Measurements from ENCODE around the gene MME. TPM values are rescaled to one million over a fixed set of nuclear protein-coding genes. Genes with fewer than 3 reads are reported as not detected.

MME gene
- total RNA-seq, 2 experiments from 2014 or later = 0.06 to 0.17 TPM

- no peaks in the 10 kb centered on the region for H3K9me3 Mint-ChIP-seq
- DNase-seq (no peak), ATAC-seq (ENCODE audit: low read depth) (no peak)
- no peaks in the 10 kb centered on the region for H3K36me3 Mint-ChIP-seq
- H3K4me3 Mint-ChIP-seq = no peak overlapping the region
- H3K27me3 Mint-ChIP-seq = peaks cover 5% of the 10 kb centered on the region
- H3K27ac Mint-ChIP-seq = no peak overlapping the region
- peaks cover under 1% of the 10 kb centered on the region for H3K4me1 Mint-ChIP-seq
- POLR2A ChIA-PET = no interaction called here
These were observed 98.8 kb downstream of the MME start for GRCh38 chr3:155178810-155179436.

DNA sequence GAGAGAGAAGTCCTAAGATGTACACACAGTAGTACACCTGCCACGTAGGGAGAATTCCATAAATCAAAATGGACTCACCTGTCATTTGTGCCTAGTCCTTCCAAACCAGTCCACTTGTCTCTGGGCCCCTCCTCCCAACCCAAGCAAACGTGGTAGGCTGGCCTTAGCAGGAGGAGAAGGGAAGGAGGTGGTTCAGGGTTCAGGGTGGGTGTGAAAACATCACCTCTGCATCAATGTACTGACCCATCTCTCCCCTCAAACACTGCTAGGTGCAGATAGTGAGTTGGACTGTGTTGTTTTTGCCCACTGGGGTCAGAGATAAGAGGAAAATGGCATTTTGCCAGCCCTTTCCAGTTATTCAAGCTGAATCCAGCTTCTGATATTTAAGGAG is 99.3 kb downstream of the MME start:
- peaks cover 5% of the 10 kb centered on the region for H3K27me3 Mint-ChIP-seq
- no peaks in the 10 kb centered on the region for H3K36me3 Mint-ChIP-seq
- POLR2A ChIA-PET = no interaction called here
- H3K9me3 Mint-ChIP-seq = no peaks in the 10 kb centered on the region
- no peak overlapping the region for H3K4me3 Mint-ChIP-seq
- ATAC-seq (ENCODE audit: low read depth) = no peak
- peaks cover 5% of the 10 kb centered on the region for H3K4me1 Mint-ChIP-seq
- no peak overlapping the region for H3K27ac Mint-ChIP-seq
- DNase-seq = no peak

DNA sequence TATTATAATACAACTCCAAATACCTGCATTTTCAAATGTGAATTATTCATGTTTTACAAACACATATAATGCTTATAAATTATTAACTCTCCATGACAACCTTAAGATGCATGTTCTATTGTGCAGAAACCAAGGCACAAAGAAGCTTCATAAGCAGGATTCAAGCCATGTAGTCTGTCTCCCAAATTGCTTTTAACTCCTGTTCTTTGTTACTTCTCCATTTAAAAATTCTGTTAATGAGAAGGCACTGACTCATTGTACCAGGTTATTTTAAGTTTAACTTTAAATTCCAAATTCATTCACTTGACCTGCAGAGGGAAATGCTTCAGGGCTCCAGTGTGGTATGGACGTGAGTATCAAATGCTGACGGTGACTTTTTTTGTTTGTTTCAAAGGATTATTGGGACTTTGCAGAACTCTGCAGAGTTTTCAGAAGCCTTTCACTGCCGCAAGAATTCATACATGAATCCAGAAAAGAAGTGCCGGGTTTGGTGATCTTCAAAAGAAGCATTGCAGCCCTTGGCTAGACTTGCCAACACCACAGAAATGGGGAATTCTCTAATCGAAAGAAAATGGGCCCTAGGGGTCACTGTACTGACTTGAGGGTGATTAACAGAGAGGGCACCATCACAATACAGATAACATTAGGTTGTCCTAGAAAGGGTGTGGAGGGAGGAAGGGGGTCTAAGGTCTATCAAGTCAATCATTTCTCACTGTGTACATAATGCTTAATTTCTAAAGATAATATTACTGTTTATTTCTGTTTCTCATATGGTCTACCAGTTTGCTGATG is 100.0 kb downstream of the MME start:
- no peak for DNase-seq
- peaks cover 5% of the 10 kb centered on the region for H3K27me3 Mint-ChIP-seq
- H3K9me3 Mint-ChIP-seq = no peaks in the 10 kb centered on the region
- peaks cover 6% of the 10 kb centered on the region for H3K4me1 Mint-ChIP-seq
- no peak overlapping the region for H3K27ac Mint-ChIP-seq
- ATAC-seq (ENCODE audit: low read depth) = no peak
- H3K4me3 Mint-ChIP-seq = no peak overlapping the region
- no peaks in the 10 kb centered on the region for H3K36me3 Mint-ChIP-seq
- POLR2A ChIA-PET = no interaction called here

DNA sequence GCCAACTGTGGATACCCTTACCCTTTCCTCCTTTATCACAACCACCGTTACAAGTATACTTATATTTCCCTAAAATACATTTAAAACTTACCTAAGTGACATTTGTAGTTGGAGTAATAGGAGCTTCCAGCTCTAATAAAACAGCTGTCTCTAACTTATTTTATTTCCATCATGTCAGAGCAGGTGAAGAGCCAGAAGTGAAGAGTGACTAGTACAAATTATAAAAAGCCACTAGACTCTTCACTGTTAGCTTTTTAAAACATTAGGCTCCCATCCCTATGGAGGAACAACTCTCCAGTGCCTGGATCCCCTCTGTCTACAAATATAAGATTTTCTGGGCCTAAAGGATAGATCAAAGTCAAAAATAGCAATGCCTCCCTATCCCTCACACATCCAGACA is 102.3 kb downstream of the MME start:
- Mint-ChIP-seq H3K4me1 (peaks cover 6% of the 10 kb centered on the region), H3K4me3 (no peak overlapping the region), H3K27me3 (peaks cover 5% of the 10 kb centered on the region), H3K27ac (no peak overlapping the region), H3K36me3 (no peaks in the 10 kb centered on the region), H3K9me3 (no peaks in the 10 kb centered on the region)
- POLR2A ChIA-PET = no interaction called here
- no peak for ATAC-seq (ENCODE audit: low read depth)
- DNase-seq = no peak

DNA sequence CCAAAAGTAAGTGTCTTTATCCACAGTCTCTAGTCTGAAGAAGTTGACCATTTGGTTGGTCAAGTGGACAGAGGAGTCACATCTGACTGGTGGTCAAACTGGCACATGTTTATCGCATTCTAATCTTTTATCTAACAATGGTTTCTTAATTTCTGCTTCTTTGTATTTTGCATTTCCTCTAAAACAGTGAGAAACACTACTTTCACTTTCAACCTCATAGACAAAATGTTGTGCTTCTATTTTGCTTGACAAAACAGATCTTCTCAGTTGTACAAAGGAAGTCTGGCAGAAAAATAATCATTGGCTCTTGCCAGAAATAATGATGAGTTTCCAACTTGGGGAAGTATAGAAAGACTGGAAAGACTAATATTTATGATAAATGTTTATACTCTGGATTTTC is 103.9 kb downstream of the MME start:
- Mint-ChIP-seq H3K4me3 (no peak overlapping the region), H3K27ac (no peak overlapping the region), H3K9me3 (no peaks in the 10 kb centered on the region), H3K4me1 (peaks cover 6% of the 10 kb centered on the region), H3K36me3 (no peaks in the 10 kb centered on the region), H3K27me3 (peaks cover 8% of the 10 kb centered on the region)
- no peak for ATAC-seq (ENCODE audit: low read depth)
- DNase-seq = no peak
- POLR2A ChIA-PET = no interaction called here

- Mint-ChIP-seq H3K9me3 (no peaks in the 10 kb centered on the region), H3K27ac (no peak overlapping the region), H3K27me3 (peaks cover 8% of the 10 kb centered on the region), H3K4me3 (no peak overlapping the region), H3K36me3 (no peaks in the 10 kb centered on the region), H3K4me1 (peaks cover 6% of the 10 kb centered on the region)
- DNase-seq = no peak
- POLR2A ChIA-PET = no interaction called here
- no peak for ATAC-seq (ENCODE audit: low read depth)
These were observed 105.5 kb downstream of the MME start for GRCh38 chr3:155185631-155186071.

DNA sequence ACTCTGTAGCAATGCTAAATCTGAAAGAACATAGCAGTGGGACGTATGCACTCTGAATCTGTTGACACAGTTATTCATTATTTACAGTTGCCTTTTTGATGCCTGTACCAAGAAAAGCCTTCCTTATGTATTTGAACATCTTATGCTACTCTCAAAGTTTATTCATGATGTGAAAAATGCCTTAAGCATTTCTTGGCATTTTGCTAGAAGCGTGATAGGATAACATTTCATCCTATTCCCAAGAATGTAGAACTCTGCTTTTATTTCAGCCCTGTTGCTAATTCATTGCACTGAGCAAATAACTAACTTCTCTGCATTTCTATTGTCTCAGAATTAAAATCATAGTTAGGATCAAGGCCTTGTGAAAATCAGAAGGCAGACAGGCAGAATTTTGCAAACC is 107.9 kb downstream of the MME start:
- no peaks in the 10 kb centered on the region for H3K9me3 Mint-ChIP-seq
- POLR2A ChIA-PET = no interaction called here

GRCh38 chr3:155189478-155189877 is 109.4 kb downstream of the MME start:
- DNase-seq (no peak), ATAC-seq (ENCODE audit: low read depth) (no peak)
- Mint-ChIP-seq H3K4me3 (no peak overlapping the region), H3K36me3 (no peaks in the 10 kb centered on the region), H3K27ac (no peak overlapping the region), H3K27me3 (peaks cover 3% of the 10 kb centered on the region), H3K9me3 (no peaks in the 10 kb centered on the region), H3K4me1 (peaks cover under 1% of the 10 kb centered on the region)
- POLR2A ChIA-PET = no interaction called here

More for the DNA sequence above, 107.9 kb downstream of the MME start:
- H3K4me1 Mint-ChIP-seq = peaks cover 6% of the 10 kb centered on the region
- H3K27me3 Mint-ChIP-seq = peaks cover 3% of the 10 kb centered on the region
- no peak overlapping the region for H3K4me3 Mint-ChIP-seq
- DNase-seq (no peak), ATAC-seq (ENCODE audit: low read depth) (no peak)
- H3K27ac Mint-ChIP-seq = no peak overlapping the region
- H3K36me3 Mint-ChIP-seq = no peaks in the 10 kb centered on the region

GRCh38 chr3:155190691-155191090 is 110.6 kb downstream of the MME start:
- H3K27ac Mint-ChIP-seq = no peak overlapping the region
- ATAC-seq (ENCODE audit: low read depth) (no peak), DNase-seq (no peak)
- no peaks in the 10 kb centered on the region for H3K9me3 Mint-ChIP-seq
- H3K4me1 Mint-ChIP-seq = no peaks in the 10 kb centered on the region
- peaks cover 3% of the 10 kb centered on the region for H3K27me3 Mint-ChIP-seq
- H3K36me3 Mint-ChIP-seq = no peaks in the 10 kb centered on the region
- H3K4me3 Mint-ChIP-seq = no peak overlapping the region
- POLR2A ChIA-PET = no interaction called here

DNA sequence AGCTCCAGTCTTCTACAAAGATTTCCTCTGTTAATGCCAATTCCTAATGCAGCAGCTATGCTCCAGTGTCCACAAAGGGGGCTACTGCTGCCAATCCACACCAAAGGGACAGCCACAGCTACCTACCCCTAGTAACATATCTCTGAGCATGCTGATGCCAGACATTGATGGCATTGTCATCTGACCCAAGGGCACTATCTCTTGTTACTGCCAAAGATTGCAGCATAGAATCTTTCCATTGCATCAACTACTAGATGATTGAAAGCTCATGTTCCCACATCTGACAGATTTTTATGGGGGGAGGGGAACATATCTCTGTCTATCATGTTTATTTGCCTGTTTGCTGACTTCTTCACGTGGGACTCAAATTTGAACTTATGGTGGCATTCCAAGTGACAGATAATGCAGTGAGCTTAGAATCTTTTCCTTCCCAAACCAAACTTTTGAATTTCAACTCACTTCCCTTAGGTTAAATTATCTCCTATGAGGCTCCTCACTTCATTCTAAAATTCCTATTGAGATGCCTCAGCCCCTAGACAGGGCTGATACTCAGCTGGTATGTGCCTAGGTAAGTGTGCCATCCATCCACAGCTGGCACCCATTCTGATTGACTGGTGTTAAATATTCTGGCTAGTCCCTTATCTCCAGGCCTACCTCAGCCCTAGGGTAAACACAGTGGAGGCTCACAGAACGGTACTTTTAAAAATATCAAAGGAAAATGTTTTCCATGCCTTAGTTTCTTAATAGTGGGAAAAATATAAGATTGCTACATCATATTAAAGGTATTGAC is 113.0 kb downstream of the MME start:
- ATAC-seq (ENCODE audit: low read depth) (no peak), DNase-seq (no peak)
- Mint-ChIP-seq H3K27me3 (peaks cover 1% of the 10 kb centered on the region), H3K4me1 (no peaks in the 10 kb centered on the region), H3K36me3 (no peaks in the 10 kb centered on the region), H3K9me3 (no peaks in the 10 kb centered on the region), H3K4me3 (no peak overlapping the region), H3K27ac (no peak overlapping the region)
- POLR2A ChIA-PET = no interaction called here

DNA sequence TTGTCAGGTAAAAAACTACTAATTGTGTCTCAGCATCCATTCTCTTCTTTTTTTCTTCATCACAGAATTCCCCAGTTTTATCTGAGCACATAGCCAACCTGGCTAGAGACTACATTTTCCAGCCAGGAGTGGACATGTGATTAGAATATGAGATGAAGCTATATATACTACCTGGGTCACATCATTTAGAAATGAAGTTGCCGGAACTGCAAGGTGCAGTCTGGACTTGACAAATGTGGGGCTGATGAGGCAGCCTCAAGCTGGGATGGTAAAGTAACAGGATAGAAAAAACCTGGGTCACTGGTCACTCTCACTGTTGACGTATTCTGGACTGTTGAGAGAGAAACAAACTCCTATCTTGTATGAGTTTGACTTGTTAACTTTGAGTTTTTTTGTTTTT is 113.7 kb downstream of the MME start:
- ATAC-seq (ENCODE audit: low read depth) (no peak), DNase-seq (no peak)
- Mint-ChIP-seq H3K27ac (no peak overlapping the region), H3K27me3 (no peaks in the 10 kb centered on the region), H3K9me3 (no peaks in the 10 kb centered on the region), H3K4me3 (no peak overlapping the region), H3K4me1 (no peaks in the 10 kb centered on the region), H3K36me3 (no peaks in the 10 kb centered on the region)
- POLR2A ChIA-PET = no interaction called here

DNA sequence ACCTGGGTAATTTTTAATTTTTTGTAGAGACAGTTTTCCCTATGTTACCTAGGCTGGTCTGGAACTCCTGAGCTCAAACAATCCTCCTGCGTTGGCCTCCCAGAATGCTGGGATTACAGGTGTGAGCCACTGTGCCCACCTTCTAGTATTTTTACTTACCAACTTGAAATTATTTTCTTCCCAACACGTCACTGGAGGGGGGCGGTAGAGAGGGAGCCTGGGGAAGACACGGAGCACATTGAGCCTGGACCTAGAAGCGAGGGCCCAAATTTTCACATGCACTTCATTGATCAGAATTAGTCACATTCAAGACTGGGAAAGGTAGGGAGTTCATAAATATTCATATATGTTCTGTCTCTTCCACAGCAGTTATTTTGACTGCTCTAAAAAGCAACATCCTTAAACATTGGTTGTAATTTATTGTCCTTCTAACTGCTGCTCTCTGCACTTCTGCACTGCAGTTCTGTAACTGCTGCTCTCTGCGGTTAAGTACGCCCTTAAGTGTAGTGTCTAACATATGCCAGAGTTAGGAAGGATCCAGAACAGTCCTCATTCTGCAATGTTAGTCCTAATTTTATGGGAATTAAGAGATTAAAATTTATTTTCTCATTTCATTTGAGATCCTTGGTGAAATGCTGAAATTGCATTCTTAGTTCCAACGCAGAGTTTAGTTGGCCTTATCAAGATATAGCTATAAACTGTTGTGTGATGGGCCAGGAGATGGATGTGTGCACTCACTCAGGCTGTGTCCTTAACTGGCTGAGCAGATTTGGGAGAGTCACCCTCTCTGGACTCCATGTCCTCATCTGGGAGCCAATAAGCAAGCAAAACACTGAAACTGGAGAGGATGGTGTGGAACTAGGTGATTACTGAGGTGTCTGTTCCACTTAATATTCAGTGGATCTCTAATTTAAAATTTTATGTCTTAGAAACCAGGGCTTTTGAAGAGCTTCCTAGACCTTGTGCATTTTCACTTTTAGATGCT is 115.1 kb downstream of the MME start:
- no peaks in the 10 kb centered on the region for H3K36me3 Mint-ChIP-seq
- no peak overlapping the region for H3K4me3 Mint-ChIP-seq
- DNase-seq = no peak
- ATAC-seq (ENCODE audit: low read depth) = no peak
- no peak overlapping the region for H3K27ac Mint-ChIP-seq
- no peaks in the 10 kb centered on the region for H3K27me3 Mint-ChIP-seq
- POLR2A ChIA-PET = no interaction called here
- H3K9me3 Mint-ChIP-seq = no peaks in the 10 kb centered on the region
- H3K4me1 Mint-ChIP-seq = no peaks in the 10 kb centered on the region

Data from activated naive CD8-positive, alpha-beta T cell treated with anti-CD3 and anti-CD28 coated beads, Interleukin-2, amount 10 ng/mL, durations not matched to agents 7 days and 5 days (primary cell).